GM12878 (cell line): ENCODE measurements around the gene POLR2B. TPM values are rescaled to one million over a fixed set of nuclear protein-coding genes. Genes with fewer than 3 reads are reported as not detected.

ENCODE experiments used
- ATAC-seq: fragments of 200-7000 bp; cut with Tn5 transposase; 3 replicates; pipeline ENCODE4 v1.9.1; 2020; ENCODE audit warnings: mild to moderate bottlenecking, moderate library complexity
- BruUV-seq: library from RNA; stranded (reverse); fragments of 400-500 nt; replicated peaks from 2 replicates; lab custom pipeline; 2021; lab: Mats Ljungman, UMichigan
- CTCF ChIA-PET: fragments of 300-600 bp; sonication (Branson Sonifier 250); formaldehyde crosslinking; extraction: SDS; loops from one replicate; lab custom pipeline; 2021; ENCODE audit warnings: inconsistent platforms; lab: Yijun Ruan, JAX
- POLR2A ChIA-PET: fragments of 350-600 bp; formaldehyde crosslinking; extraction: SDS; loops from one replicate; lab custom pipeline; 2021; ENCODE audit warnings: inconsistent platforms; lab: Charles Lee
- RAD21 ChIA-PET: fragments of 300-600 bp; sonication (Branson Sonifier 250); formaldehyde crosslinking; loops from one replicate; lab custom pipeline; 2023; ENCODE audit warnings: antibody characterized with exemption; ENCODE audit not compliant: unreplicated experiment; lab: Charles Lee
- SMC1A ChIA-PET: fragments of 300-600 bp; sonication (Branson Sonifier 250); formaldehyde crosslinking; loops from one replicate; lab custom pipeline; 2023; ENCODE audit not compliant: unreplicated experiment, uncharacterized antibody; lab: Charles Lee
- DNase-seq: peaks from one replicate; pipeline ENCODE4 v3.0.0-alpha.2; 2011; ENCODE audit warnings: low read depth, low spot score
- FAIRE-seq: peaks from 3 replicates; lab custom pipeline; 2011; peaks lifted over from hg19 to GRCh38; lab: Jason Lieb, UNC
- H2AFZ ChIP-seq: 2 replicates; pipeline ENCODE4 v1.6.0; 2011; ENCODE audit warnings: low read depth, low read length, control low read depth; ENCODE audit not compliant: control insufficient read depth
- H3K27ac ChIP-seq: 2 replicates; pipeline ENCODE4 v1.5.1; 2011; ENCODE audit warnings: control low read depth; ENCODE audit not compliant: control insufficient read depth, insufficient read depth
- H3K27me3 ChIP-seq, 2 experiments: replicated peaks in 1 of 2; 2 replicates each; pipeline versions ENCODE4 v1.6.0 to v1.6.1; 2011; ENCODE audit warnings: low read length in 1 of 2; ENCODE audit not compliant: control insufficient read depth in 2 of 2, insufficient read depth in 2 of 2
- H3K36me3 ChIP-seq, 2 experiments: 2 replicates each; pipeline ENCODE4 v1.5.1; 2011; ENCODE audit warnings: low read length in 1 of 2; ENCODE audit not compliant: control insufficient read depth in 2 of 2, insufficient read depth in 2 of 2
- H3K4me1 ChIP-seq: 2 replicates; pipeline ENCODE4 v1.6.1; 2011; ENCODE audit warnings: mild to moderate bottlenecking, low read length, moderate library complexity, mixed read lengths; ENCODE audit not compliant: control insufficient read depth, insufficient read depth
- H3K4me2 ChIP-seq: 2 replicates; pipeline ENCODE4 v1.6.0; 2011; ENCODE audit warnings: control low read depth; ENCODE audit not compliant: control insufficient read depth, insufficient read depth
- H3K4me3 ChIP-seq: fragments of 200-600 bp; sonication (generic); 2 replicates; pipeline ENCODE4 v1.5.1; 2016
- H3K79me2 ChIP-seq: 2 replicates; pipeline ENCODE4 v1.6.0; 2011; ENCODE audit warnings: low read length; ENCODE audit not compliant: control insufficient read depth, insufficient read depth
- H3K9ac ChIP-seq: 2 replicates; pipeline ENCODE4 v1.8.0; 2011; ENCODE audit warnings: low read length, control low read depth, mixed read lengths; ENCODE audit not compliant: control insufficient read depth, insufficient read depth
- H3K9me3 ChIP-seq: replicated peaks from 3 replicates; pipeline ENCODE4 v1.5.1; 2011; ENCODE audit warnings: mild to moderate bottlenecking, low read length; ENCODE audit not compliant: control insufficient read depth, insufficient read depth
- H4K20me1 ChIP-seq: 2 replicates; pipeline ENCODE4 v1.6.0; 2011; ENCODE audit not compliant: control insufficient read depth, insufficient read depth
- BCL11A ChIP-seq: IDR thresholded peaks from 2 replicates; pipeline ENCODE4 v1.6.1; 2011; ENCODE audit warnings: low read depth, low read length
- CHD4 ChIP-seq: fragments of 200-600 bp; sonication (generic); IDR thresholded peaks from 2 replicates; pipeline ENCODE4 v1.6.1; 2016; ENCODE audit warnings: mild to moderate bottlenecking
- CREB1 ChIP-seq: IDR thresholded peaks from 2 replicates; pipeline ENCODE4 v1.6.1; 2012; ENCODE audit warnings: low read depth, mild to moderate bottlenecking, inconsistent platforms
- FOXK2 ChIP-seq: fragments of 450-650 bp; IDR thresholded peaks from 2 replicates; pipeline ENCODE4 v1.6.1; 2017; ENCODE audit warnings: mild to moderate bottlenecking, moderate library complexity
- FOXM1 ChIP-seq: IDR thresholded peaks from 2 replicates; pipeline ENCODE4 v1.6.1; 2012; ENCODE audit warnings: low read depth, mild to moderate bottlenecking, inconsistent platforms, low read length, moderate library complexity
- GATAD2B ChIP-seq: fragments of 450-650 bp; conservative IDR thresholded peaks from 2 replicates; pipeline ENCODE4 v1.6.1; 2017; ENCODE audit warnings: low read depth, mild to moderate bottlenecking, moderate library complexity
- HDAC6 ChIP-seq: fragments of 200-600 bp; sonication (generic); IDR thresholded peaks from one replicate; pipeline ENCODE4 v1.8.0; 2017; ENCODE audit warnings: antibody characterized with exemption; ENCODE audit not compliant: unreplicated experiment
- IKZF1 ChIP-seq: fragments of 450-650 bp; conservative IDR thresholded peaks from 2 replicates; pipeline ENCODE4 v1.6.1; 2017; ENCODE audit warnings: antibody characterized with exemption, mild to moderate bottlenecking
- MYB ChIP-seq: fragments of 150-350 bp; IDR thresholded peaks from 2 replicates; pipeline ENCODE4 v1.6.1; 2014; ENCODE audit warnings: mild to moderate bottlenecking, low read depth, low read length, borderline replicate concordance
- NR2C2 ChIP-seq: IDR thresholded peaks from 2 replicates; pipeline ENCODE4 v1.6.1; 2011; ENCODE audit warnings: borderline replicate concordance, low read depth; ENCODE audit not compliant: control insufficient read depth, insufficient read length
- STAT1 ChIP-seq: fragments of 450-650 bp; conservative IDR thresholded peaks from 2 replicates; pipeline ENCODE4 v1.6.1; 2014; ENCODE audit warnings: antibody characterized with exemption, mild to moderate bottlenecking
- YBX1 ChIP-seq: fragments of 450-650 bp; IDR thresholded peaks from 2 replicates; pipeline ENCODE4 v1.6.1; 2016; ENCODE audit warnings: antibody characterized with exemption
- ZNF207 ChIP-seq: fragments of 450-650 bp; IDR thresholded peaks from 2 replicates; pipeline ENCODE4 v1.6.1; 2014; ENCODE audit warnings: antibody characterized with exemption, mild to moderate bottlenecking, borderline replicate concordance
- ZNF24 ChIP-seq: fragments of 450-650 bp; IDR thresholded peaks from 2 replicates; pipeline ENCODE4 v1.6.1; 2017; ENCODE audit warnings: antibody characterized with exemption, mild to moderate bottlenecking
- WGBS: methylation state at CpG from one replicate; pipeline ENCODE4 v1.1.6; 2016; ENCODE audit warnings: low lambda C conversion rate; ENCODE audit not compliant: insufficient replicate concordance, insufficient coverage; ENCODE audit errors: missing lambda C conversion rate; 5-methylcytosine and 5-hydroxymethylcytosine counted together
- in situ Hi-C: fragments of 300-500 bp; cut with MboI; formaldehyde crosslinking; loops from 9 replicates; pipeline ENCODE4 v1.14.3; 2018; ENCODE audit warnings: mixed read lengths
- intact Hi-C: fragments of 100-400 bp; cut with micrococcal nuclease; formaldehyde crosslinking; loops from one replicate; pipeline ENCODE4 v1.14.2; 2022; ENCODE audit not compliant: unreplicated experiment
- polyA plus RNA-seq, 11 experiments: library from polyadenylated mRNA; depleted of rRNA in 4 of 11; unstranded in 6 of 11; stranded (reverse) in 5 of 11; fragments of >200 nt; fragmentation: Nextera tagmentation in 4 of 11; fragmentation: Illumina TruSeq in 1 of 11; extraction: Ambion mirVana in 4 of 11; extraction: Trizol in 1 of 11; gene quantifications; 1 replicate in 1 of 11; 2 replicates in 10 of 11; pipeline versions ENCODE4 v1.2.1 to v1.2.3, GENCODE V29; 2011 to 2016; ENCODE audit warnings: inconsistent platforms in 2 of 11, missing spikeins in 2 of 11, low read depth in 1 of 11
- total RNA-seq, 4 experiments: library from RNA; depleted of rRNA in 3 of 4; stranded (reverse); fragments of >200 nt in 3 of 4; fragmentation: Illumina TruSeq in 1 of 4; extraction: Trizol in 1 of 4; gene quantifications; 2 replicates each; pipeline versions ENCODE4 v1.2.1 to v1.2.3, GENCODE V29; 2013 to 2021

Gene POLR2B
- total and polyA plus RNA-seq, 10 of the 15 experiments (the other 5 are each of a cell fraction or from before 2014, with no cell fraction given), result 46.0 to 183 (median 99.2) TPM

GRCh38 chr4:57020467-57021101 is 41.9 kb downstream of the POLR2B start:
- WGBS, result 70% methylated on average over 5 of the region's 5 CpGs
- Histone ChIP-seq H3K79me2 (no peaks in the 10 kb centered on the region), H3K4me1 (no peaks in the 10 kb centered on the region), H3K27me3 (no peaks in the 10 kb centered on the region), H3K27ac (no peak overlapping the region), H3K36me3 (peaks cover 4 to 50% of the 10 kb centered on the region in 2 experiments), H3K4me2 (no peak overlapping the region), H2AFZ (no peak overlapping the region), H3K9ac (no peak overlapping the region), H3K9me3 (no peaks in the 10 kb centered on the region), H4K20me1 (no peaks in the 10 kb centered on the region), H3K4me3 (no peak overlapping the region)
- ChIA-PET SMC1A (no interaction called here), POLR2A (no interaction called here), RAD21 (no interaction called here), CTCF (no interaction called here)
- in situ Hi-C loops (no loop called here), intact Hi-C loops (no loop called here)
- TF ChIP-seq ZNF207 (no peak), FOXM1 (no peak), CHD4 (no peak), MYB (no peak), FOXK2 (no peak), YBX1 (no peak), STAT1 (no peak), GATAD2B (no peak), NR2C2 (no peak), ZNF24 (no peak), CREB1 (no peak), HDAC6 (no peak), IKZF1 (no peak), BCL11A (no peak)
- FAIRE-seq (no peak), ATAC-seq (no peak), DNase-seq (no peak)
- no TSS peak for BruUV-seq
